Islet precursor cell (in vitro differentiated cells): Measurements from ENCODE around the gene RIMBP2.
"Not testable (repeated sequence)": the region's sequence is repeated elsewhere in the genome, so short reads cannot be mapped to it uniquely, and the experiment has no call there.

ENCODE experiments used
- DNase-seq: peaks from one replicate; pipeline ENCODE4 v3.0.0-alpha.2; 2018

The RIMBP2 gene

DNA sequence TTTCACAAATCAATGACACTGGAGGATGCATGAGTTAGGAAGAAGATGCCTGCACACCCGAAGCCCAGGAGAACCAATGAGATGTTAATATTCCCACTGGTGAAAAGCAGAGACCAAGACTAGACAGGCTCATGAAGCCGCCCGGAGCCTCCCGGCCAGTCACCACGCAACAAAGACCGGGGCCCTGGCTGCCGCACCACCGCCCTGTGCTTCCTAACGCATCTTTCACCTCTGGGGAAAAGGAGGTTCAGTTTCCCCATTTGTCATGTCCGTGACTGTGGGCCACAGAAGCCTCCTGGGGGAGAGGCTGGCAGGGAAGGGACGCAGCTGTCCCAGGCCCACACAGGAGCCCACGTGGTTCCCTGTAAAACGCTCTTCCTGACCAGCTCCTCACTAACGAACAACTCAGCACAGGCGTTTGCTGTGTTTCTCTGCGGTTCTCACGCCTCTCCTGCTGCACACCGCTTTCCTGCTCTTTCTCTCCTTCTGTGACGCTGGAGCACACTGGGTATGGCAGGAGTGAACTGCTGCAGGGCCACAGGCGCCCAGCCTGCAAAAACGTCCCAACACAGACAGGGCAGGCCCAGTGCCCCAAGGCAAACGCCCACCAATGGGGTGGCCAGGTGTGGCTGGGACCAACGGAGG lies 10.8 kb downstream of the RIMBP2 start:
- peak; percentile 54 for DNase-seq

DNA sequence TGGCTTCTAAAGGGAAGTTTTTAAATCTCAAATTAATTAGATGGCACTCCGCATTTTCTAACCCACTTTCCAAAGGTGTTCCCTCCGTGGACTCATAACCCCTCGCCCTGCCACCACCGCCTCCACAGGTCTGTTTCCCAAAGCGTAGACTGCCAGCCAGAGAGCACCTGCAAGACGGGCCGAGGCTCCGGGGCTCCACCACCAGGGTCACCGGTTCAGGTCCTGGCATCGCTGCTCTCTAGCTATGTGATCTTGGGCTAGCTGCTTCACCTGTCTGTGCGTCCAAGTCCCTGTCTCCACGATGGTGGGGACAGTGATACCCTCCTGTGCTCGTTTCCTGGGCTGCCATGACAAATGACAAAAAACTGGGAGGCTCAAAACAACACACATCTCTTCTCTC lies 11.5 kb downstream of the RIMBP2 start:
- DNase-seq, result no peak

DNA sequence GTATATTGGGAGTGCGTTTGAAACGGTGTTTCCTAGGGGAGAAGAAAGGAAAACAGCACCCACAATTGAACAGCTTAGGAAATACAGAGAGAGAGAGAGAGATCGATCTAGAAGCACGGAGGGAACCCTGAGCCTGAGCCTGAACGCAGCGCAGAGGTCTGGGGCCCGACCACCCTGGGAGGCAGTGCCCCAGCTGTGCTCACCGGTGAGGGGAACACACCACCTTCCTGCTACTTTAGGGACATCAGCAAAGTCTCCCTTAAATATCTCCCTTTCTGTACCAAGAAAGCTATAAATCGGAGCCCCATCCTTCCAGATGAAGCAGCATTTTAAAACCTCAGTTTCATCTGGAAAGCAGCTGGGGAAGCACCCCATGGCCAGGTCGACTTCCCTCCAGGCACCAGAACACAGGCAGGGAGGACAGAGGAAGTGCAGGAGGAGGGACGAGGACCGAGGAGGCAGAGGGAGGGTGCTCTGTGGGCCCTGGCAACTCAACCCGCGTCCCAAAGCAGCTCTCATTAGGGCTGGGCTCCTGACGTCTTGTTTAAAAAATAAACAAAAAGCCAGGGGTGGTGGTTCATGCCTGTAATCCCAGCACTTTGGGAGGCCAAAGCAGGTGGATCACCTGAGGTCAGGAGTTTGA lies 12.2 kb downstream of the RIMBP2 start:
- DNase-seq, result peak; percentile 52

DNA sequence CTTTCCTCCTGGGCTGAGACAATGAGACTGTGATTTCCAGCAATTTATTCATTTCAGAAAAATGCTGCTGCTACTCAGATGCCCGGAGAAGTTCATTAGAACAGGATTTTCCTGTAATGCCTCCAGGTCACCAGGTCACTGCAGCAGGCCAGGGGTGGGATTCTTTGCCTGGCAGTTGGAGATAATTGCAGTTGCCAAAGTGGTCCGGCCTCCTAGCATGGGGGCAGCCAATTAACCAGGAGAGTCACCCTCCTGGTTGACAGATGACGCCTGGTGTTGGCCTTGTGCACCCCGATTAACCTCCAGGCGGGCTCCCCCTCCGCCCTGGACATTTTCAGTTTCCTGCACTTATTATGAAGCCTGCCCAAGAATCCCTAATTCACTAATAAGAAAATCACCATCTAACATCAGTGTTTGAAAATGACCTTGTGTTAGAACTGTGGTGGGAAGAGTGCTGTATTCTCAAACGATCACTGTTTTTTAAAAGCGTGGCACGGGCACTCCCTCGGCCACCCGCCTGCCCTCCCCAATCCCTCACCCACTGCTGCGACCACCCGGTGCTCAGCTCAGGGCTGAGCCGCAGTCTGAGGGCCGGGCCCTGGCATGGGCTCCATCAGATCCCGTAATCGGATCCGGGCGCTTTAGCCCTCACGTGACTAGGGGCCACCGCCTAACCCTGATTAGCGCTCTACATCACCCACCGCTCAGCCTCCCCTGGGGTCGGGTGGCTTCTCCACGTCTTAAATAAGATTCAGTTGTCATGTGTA lies 12.9 kb downstream of the RIMBP2 start:
- DNase-seq, result peak; percentile 66

DNA sequence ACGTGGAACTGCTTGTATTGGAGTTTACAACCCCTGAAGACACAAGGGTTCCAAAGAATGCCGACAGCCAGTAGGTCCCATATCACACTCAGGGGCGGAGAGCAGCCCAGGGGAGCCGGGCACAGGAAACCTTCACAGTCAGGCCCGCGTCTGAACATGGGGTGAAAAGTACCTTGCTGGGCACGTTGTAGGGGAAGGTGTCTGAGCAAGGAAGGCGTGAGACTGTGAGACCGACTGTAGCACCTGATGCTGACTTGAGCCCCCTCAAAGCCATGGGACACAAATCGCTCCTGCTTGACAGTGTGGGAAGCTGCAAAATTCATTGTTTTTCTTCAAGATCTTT lies 14.7 kb downstream of the RIMBP2 start:
- DNase-seq, result no peak

DNA sequence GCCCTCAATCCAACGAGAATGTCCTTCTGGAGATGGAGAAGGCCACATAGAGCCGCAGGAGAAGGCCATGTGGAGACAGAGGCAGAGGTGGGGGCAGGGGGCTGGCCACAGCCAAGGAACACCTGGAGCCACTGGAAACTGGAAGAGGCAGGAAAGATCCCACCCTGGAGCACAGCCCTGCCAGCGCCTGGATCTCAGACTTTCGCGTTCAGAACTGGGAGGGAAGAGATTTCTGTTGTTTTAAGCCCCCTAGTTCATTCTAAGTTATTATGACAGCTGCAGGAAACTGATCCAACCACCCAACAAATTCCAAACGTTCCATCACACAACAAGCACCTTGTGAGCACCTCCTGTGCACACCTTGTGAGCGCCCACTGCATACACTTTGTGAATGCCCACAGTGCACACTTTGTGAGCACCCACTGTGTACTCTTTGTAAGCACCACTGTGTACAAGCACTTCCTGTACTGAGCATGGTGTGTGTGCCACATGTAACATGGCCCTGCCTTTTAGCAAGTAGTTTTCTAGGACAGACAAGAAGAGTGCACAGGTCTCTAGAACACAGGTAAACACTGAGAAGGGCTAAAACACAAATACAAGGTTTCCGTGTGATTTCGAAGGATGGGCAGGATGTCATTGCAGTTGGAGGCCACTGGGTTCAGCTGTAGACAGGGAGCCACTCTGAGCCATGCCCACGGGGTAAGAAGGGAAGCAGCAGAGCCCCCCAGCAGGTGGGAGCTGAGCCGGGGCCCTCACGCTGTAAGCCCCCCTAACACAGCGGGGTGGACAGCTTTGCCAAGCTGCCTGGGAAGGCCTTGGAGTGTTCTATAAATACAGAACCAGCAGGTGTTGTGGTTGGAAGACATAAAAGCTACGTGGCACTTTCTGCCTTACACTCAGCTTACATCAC lies 15.4 kb downstream of the RIMBP2 start:
- peak; percentile 51 for DNase-seq

DNA sequence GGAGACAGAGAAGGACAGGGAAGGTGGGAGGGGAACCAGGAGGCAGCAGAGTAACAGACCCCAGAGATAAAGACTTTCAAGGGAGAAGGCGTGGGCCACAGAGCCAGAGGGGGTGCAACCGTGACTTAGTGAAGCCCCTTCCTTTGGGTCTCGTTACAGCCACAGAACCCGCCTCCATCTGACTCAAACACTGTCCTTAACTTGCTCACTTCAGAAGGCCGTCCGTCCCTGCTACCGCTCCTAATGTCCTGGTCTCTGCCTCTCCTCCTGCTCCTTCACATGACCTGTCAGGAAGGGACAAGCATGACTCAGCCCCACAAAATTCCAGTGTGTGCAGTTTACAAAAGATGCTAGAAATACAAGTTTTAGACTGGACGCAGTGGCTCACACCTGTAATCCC lies 18.0 kb downstream of the RIMBP2 start:
- DNase-seq, result peak; percentile 84

DNA sequence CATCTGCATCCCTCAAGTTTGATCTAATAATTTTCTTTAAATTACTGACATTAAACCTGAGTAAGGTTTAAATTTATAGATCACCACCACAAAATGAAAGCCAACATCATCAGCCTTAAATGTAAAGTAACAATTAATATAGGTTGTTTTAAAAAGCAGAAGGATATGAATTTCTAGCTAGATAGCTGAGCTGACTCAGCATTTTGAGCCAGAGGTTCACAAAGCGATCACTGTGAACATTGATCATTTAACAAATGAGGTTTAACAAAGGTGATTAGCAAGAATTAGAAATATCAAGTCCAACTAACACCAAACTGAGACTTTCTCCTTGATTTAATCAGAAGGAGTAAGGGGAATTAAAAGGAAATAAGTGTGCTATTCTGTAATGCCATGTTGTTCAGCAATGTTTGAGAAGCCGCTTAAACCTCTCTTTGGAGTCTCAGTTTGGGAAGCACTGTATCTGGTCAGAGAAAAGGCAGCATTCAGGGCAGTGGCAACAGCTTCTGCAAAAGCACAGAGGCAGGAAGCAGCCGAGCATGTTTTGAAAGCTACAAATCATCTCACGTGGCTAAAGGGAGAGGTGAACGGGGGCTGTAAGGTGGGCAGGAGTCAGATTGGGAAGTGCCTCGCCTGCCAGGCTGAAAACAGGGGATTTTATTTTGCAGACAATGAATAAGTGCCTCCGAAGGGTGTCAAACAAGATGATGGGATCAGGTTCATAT lies 19.6 kb downstream of the RIMBP2 start:
- DNase-seq, result no peak

DNA sequence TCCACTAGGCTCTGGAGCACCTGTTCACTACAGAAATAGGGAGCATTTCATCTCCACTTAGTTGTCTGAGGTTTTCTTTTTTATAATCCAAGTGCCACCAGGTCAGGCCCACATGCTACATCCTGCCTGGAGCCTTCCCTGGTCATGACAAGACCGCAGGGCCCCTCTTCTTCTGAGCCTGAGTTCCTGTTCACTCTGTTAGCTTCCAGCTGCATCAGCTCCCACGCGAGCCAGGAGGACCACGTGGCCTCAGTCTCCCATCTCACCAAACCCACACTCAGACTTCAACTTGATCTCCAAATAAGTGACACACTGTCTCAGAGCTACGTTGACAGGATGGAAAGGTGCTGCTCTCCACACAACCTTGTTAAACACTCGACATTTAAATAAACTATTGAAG lies 21.0 kb downstream of the RIMBP2 start:
- no peak for DNase-seq

DNA sequence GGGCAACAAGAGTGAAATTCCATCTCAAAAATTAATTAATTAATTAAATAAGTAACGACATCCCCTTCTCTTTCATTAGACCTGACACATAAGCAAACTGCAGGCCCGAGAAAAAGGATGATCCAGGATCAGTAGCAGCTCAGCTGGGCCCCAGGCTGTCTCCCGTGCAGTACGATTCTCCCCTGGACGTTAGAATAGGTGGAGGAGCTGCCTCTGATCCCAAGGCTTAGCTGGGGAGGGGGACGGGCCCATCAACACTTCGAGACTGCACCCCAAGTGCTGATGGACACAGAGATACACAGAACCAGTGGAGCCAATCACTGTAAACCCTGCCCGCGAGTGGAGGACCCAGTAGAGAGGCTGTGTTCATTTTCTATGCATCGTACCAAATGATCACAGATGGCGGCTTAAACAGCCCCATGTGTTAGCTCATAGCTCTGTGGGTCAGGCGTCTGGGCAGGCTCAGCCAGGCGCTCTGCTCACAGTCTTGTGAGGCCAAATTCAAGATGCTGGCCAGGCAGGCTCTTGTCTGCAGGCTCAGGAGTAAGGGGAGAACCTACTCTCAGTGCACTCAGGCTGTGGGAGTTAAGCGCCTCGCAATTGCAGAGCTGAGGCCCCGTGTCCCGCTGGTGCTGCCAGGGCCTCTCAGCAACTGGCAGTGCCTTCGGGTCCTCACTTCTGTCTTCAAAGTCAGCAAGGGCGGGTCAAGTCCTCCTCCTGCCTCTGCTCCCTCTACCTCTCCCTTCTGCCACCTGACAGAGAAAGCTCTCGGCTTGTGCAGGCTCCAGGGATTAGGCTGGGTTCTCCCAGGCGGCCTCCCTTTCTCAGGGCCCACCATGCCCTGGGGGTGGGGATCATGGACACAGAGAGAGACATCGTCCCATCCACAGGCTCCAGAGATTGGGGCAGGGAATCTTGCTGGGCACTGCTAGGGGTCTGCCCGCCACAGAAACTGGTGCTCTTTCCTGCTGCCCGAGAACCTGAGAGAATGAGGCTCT lies 26.4 kb downstream of the RIMBP2 start:
- no peak for DNase-seq

DNA sequence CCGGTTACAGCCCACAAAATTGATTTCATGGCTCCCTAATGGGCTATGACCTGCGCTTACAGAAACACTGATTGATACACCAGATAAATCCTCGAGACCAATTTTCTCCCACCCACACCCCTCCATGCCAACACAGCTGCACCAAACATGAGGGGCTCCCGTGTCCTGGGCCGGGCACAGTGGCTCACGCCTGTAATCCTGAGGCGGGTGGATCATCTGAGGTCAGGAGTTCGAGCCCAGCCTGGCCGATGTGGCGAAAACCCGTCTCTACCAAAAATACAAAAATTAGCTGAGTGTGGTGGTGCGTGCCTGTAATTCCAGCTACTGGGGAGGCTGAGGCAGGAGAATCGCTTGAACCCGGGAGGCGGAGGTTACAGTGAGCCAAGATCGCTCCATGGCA lies 27.1 kb downstream of the RIMBP2 start:
- DNase-seq, result not testable (repeated sequence)

DNA sequence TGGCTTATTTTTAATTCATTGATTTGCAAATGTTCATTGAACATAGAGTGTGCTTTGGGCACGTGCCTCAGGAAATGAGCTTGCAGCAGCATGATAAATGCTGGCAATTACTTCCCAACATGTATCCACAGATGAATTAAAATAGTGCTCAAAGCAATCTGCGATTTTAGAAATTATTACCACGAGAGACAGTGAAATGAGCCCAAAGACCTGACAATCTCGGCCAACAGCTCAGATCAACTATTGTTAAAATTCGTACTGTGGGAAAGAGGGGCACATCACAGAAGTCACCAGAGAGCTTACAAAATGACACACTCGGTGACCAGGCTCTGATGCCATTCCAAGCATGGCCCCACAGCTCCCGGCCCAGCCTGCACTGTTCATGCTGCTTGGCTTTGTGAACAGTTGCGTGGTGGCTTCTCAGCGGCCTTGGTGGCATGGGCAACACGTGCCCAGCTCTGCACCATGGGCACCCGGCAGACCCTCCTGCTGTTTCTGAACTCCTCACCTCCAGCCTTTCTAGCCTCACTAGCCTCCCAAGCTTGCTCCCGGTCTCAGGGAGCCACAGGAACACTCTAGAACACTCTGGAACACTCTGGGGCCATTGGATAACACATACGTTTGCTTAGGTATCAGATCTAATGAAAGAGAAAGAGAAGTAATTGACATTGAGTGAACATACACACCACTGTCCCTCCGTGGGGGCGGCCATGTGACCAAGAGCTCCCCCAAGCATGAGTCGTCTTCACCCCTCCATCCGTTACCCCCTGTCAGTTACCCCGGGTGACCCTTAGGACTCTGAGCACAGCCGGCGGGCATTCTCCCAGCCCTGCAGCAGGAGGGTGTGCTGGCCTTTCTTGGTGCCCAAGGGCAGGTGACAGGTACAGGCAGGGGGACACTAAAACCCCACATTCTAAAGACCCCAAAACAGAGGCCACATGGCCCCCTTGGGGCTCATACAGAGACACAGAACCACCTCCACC lies 28.0 kb downstream of the RIMBP2 start:
- DNase-seq, result no peak

DNA sequence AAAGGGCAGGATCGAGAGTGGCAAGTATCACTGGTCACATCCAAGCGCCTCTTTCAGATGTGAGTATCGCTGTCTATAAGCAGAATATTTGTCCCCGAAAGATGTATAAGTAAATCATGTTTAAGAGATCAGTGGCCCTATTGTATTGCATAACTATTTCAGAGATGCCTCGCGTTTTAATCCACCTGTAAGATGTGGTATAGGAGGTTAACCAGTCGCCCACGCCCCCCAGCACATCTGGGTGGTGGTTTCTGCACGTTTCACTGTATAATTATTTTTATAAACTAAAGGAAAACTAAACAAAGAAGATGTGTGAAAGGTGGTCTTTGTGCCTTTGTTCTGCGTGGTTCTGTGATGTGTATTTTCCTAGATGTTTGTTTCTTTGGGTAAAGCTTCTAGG lies 28.9 kb downstream of the RIMBP2 start:
- no peak for DNase-seq

DNA sequence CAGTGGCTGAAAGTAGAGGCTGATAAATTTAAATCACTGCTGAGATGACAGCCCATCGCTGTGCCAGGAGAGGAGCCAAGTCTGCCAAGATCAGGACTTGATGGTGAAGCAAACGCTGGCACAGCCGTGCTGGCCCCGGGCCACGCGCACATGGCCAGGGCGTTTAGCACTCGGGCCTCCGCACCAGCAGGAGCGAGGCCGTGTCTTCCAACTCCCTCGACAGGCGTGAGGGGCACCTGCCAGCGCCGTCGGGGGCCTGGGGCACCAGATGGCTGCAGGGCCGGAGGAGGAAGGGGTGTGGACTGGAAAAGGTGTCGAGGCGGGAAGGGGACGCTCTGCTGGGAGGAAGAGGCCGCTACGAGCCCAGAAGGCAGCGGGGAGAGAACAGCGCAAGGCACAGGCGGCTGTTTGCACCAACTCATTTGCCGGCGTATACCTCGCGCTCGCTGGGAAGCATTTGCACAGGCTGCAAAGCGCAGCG lies 29.5 kb downstream of the RIMBP2 start:
- no peak for DNase-seq

DNA sequence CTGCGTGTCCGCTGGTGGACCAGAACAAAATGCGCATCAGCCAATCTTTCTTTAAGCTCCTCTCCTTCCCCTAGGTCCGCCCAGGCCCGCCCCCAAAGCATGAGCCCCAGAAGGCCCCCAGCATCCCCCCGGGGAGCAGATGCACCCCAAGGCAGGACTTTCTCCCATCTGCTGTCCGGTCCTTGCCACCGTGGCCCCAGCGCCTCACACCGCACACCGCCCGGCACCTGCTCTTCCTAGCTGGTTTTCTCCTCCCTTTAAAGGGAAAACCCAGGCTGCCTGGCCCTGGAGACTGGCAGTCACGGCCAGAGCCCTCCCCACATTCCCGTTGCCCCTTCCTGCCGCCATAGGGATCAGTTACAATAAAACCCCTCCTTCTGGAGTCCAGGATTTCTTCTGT lies 30.2 kb downstream of the RIMBP2 start:
- DNase-seq, result no peak

DNA sequence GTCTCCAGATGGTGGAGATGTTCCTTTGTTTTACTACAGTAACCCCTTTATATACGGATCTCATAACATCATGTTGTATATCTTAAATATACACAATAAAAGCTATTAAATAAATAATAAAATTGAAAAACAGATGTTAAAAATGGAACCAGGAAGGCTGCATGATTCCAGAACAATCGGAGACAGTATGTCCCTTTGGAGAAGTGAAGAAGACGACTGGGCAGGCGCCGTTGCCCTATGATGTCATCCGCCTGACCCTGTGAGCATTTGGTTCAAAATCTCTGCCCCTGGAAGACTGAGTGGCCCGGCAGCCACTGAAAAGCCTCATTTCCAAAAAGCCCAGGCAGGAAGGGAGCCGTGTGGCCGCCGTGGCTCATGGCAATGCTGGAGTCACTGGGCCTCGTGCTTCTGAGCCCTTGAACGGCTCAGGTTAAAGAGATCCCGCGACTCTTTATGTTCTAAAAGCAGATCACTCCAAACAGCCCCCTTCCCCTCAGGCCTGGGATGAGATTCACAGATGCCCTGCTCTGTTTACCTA lies 30.8 kb downstream of the RIMBP2 start:
- DNase-seq, result no peak

DNA sequence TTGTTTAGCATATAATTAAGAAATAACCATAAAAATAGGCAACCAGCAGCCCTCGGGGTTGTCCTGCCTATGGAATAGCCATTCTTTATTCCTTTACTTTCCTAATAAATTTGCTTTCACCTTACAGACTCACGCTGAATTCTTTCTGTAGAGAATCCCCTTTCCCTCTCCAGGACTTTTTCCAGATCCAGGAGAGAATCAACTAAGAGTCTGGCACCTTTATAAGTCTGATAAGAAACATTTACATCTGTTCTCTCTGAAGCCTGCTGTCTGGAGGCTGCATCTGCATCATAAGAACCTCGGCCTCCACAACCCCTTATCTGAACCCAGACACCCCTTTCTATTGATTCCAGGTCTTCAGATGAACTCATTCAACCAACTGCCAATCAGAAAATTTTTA lies 32.3 kb downstream of the RIMBP2 start:
- no peak for DNase-seq

DNA sequence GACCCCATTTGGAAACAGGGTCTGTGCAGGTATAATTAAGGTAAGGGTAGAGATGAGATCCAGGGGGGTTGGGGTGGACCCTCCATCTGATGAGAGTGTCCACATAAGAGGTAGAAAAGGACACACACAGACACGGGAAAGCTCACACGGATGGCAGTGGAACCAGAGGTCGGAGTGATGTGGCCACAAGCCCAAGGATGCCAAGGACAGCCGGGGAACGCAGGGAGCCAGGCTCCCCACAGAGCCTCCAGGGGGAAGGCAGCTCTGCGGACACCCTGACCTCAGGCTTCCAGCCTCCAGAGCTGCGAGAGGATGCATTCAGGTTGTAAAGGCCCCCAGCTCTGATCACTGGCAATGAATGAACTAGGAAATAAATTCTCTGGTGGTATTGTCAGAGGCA lies 33.0 kb downstream of the RIMBP2 start:
- no peak for DNase-seq

DNA sequence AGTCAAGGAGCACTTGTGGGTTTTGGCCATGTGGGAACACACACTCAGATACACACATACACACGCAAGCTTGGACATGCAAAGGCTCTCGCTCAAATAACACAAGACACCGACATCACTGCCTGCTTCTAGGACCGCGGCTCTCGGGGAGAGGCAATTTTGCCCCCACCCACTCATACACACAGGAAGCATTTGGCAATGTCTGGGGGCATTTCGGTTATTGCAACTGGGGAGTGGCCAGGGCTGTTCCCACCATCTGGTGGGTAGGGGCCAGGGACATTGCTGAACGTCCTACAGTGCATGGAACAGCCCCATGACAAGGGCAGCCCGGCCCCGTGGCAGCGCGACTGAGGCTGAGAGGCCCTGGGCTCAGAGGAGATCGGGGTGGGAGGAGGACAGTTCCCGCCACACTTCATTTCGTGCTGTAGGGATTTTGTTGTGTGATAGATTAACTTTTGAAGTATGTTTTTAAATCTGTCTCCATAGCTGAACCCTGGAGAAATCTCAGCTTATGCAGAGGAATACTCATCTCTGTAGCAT lies 35.6 kb downstream of the RIMBP2 start:
- DNase-seq, result no peak
